ENCODE measurements around the gene TMEM129.

TMEM129 gene

GRCh38 chr4:1744552-1744951 is 23.4 kb upstream of the TMEM129 start:
- H3K4me3 ChIP-seq (ENCODE audit: low read depth, low read length) = no peak overlapping the region
- TF ChIP-seq CTCF (IDR thresholded peaks at IDR 0.05; ENCODE audit: control insufficient read depth, extremely low read depth, insufficient read depth) = no peak
- no peak for DNase-seq (ENCODE audit: low read depth)

DNA sequence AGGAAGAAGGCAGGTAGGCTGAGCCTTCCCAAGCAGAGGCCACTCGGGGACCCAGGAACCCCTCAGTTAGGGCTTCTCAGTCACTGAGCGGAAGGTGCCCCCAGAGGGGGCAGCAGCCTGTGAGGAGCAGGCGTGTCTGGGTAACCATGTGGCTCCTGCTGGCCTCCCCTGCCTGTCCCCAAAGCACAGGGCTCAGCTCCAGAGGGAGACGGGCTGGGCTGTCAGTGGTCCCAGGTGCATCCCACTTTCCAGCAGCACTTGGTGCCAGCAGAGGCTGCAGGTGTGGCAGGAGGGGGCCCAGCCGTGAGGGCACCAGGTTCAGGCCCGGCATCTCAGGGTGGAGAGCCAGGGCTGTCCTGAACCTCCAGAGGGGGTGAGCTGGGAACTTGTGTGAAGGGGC is 22.9 kb upstream of the TMEM129 start:
- no peak overlapping the region for H3K4me3 ChIP-seq (ENCODE audit: low read depth, low read length)
- no peak for DNase-seq (ENCODE audit: low read depth)
- no peak for TF ChIP-seq CTCF (IDR thresholded peaks at IDR 0.05; ENCODE audit: control insufficient read depth, extremely low read depth, insufficient read depth)

GRCh38 chr4:1743551-1743950 is 22.4 kb upstream of the TMEM129 start:
- no peak overlapping the region for H3K4me3 ChIP-seq (ENCODE audit: low read depth, low read length)
- TF ChIP-seq CTCF (IDR thresholded peaks at IDR 0.05; ENCODE audit: control insufficient read depth, extremely low read depth, insufficient read depth) = no peak
- DNase-seq (ENCODE audit: low read depth) = no peak

DNA sequence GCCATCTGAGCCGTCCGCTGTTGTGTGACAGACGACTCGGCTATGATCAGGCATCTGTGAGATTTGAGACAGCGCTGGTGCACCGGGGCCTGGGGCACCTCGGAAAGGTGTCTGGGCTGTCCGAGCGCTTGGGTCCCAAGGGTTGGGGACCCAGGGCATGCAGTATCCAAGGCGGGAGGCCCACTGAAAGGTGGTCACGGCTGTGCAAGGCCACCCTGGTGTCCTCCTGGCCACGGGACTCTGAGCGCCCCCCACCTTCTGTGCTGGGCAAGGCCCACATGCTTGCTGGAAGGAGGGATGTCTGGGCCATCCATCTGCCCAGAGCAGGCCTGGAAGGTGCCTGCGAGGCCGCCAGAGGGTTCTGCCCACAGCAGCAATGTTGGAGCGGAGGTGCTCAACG is 20.1 kb upstream of the TMEM129 start:
- TF ChIP-seq CTCF (IDR thresholded peaks at IDR 0.05; ENCODE audit: control insufficient read depth, extremely low read depth, insufficient read depth) = no peak
- DNase-seq (ENCODE audit: low read depth) = no peak
- H3K4me3 ChIP-seq (ENCODE audit: low read depth, low read length) = no peak overlapping the region

GRCh38 chr4:1740021-1740545 is 19.0 kb upstream of the TMEM129 start:
- TF ChIP-seq CTCF (IDR thresholded peaks at IDR 0.05; ENCODE audit: control insufficient read depth, extremely low read depth, insufficient read depth) = no peak
- no peak for DNase-seq (ENCODE audit: low read depth)
- no peak overlapping the region for H3K4me3 ChIP-seq (ENCODE audit: low read depth, low read length)

DNA sequence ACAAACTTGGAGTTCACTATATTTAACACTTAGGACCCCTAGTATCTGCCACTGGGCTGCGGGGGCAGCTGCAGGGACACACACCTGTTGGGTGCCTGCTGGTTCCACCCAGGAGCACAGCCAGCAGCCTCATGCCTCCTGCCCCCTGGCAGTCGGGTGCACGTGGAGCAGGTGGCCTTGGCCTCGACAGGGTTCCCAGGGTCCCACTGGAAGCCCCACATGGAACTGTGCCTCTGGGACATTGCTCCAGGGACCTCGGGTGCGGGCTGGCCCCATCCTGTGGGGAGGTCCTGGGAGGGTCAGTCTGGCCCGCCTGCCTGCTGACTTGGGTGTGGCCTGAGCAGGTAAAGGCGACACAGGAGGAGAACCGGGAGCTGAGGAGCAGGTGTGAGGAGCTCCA is 18.2 kb upstream of the TMEM129 start:
- no peak for TF ChIP-seq CTCF (IDR thresholded peaks at IDR 0.05; ENCODE audit: control insufficient read depth, extremely low read depth, insufficient read depth)
- DNase-seq (ENCODE audit: low read depth) = no peak
- no peak overlapping the region for H3K4me3 ChIP-seq (ENCODE audit: low read depth, low read length)

- no peak for DNase-seq (ENCODE audit: low read depth)
- TF ChIP-seq CTCF (IDR thresholded peaks at IDR 0.05; ENCODE audit: control insufficient read depth, extremely low read depth, insufficient read depth) = no peak
- no peak overlapping the region for H3K4me3 ChIP-seq (ENCODE audit: low read depth, low read length)
Measured at GRCh38 chr4:1738410-1738809, 17.3 kb upstream of the TMEM129 start.

Measured in LNCaP clone FGC (cell line).